B cell (primary cell): ENCODE measurements around the gene CXCR6.

ENCODE experiments used
- CTCF ChIP-seq: fragments of 200-600 bp; IDR thresholded peaks from one replicate; pipeline ENCODE4 v1.8.0; 2022; ENCODE audit warnings: antibody characterized with exemption, mild to moderate bottlenecking
- EZH2 ChIP-seq: IDR thresholded peaks from 2 replicates; pipeline ENCODE4 v1.6.1; 2012; ENCODE audit warnings: borderline replicate concordance, low read depth, mild to moderate bottlenecking, moderate library complexity, low read length; ENCODE audit not compliant: insufficient read depth, poor library complexity, severe bottlenecking

- no peak for TF ChIP-seq EZH2
- TF ChIP-seq CTCF, result no peak
Observed at GRCh38 chr3:45980819-45981218, 37.6 kb downstream of the CXCR6 start.
